Lung (tissue), 12 donors: Measurements from ENCODE around the gene CTSH. TPM values are rescaled to one million over a fixed set of nuclear protein-coding genes. Genes with fewer than 3 reads are reported as not detected.
A peak's percentile ranks its signal among the peaks of the same experiment; 100 is the strongest.

Experiments
- ATAC-seq: fragments of 200-7000 bp; cut with Tn5 transposase; one replicate; pipeline ENCODE4 v1.9.1; 2020; ENCODE audit warnings: moderate number of reproducible peaks; ENCODE audit not compliant: insufficient read depth, low FRiP score
- DNase-seq, 3 donors: peaks; one replicate each; pipeline ENCODE4 v3.0.0-alpha.2; 2013 to 2017
- H3K27ac ChIP-seq, 2 donors: one replicate each; pipeline ENCODE4 v1.5.1; 2013; ENCODE audit warnings: mild to moderate bottlenecking in 2 of 2, moderate library complexity in 2 of 2, control low read depth in 1 of 2, inconsistent platforms in 1 of 2, low read depth in 1 of 2, low read length in 1 of 2
- H3K27me3 ChIP-seq, 3 donors: one replicate each; pipeline ENCODE4 v1.5.1; 2013; ENCODE audit warnings: low read length in 2 of 3; ENCODE audit not compliant: control insufficient read depth in 3 of 3, insufficient read depth in 3 of 3
- H3K36me3 ChIP-seq, 4 donors: one replicate each; pipeline ENCODE4 v1.5.1; 2013; ENCODE audit warnings: low read length in 4 of 4, mild to moderate bottlenecking in 1 of 4, moderate library complexity in 1 of 4; ENCODE audit not compliant: control insufficient read depth in 4 of 4, insufficient read depth in 4 of 4
- H3K4me1 ChIP-seq, 5 donors: one replicate each; pipeline ENCODE4 v1.5.1; 2013; ENCODE audit warnings: low read length in 5 of 5, mild to moderate bottlenecking in 2 of 5, moderate library complexity in 1 of 5; ENCODE audit not compliant: control insufficient read depth in 5 of 5, insufficient read depth in 5 of 5
- H3K4me3 ChIP-seq: one replicate; pipeline ENCODE4 v1.5.1; 2013; ENCODE audit warnings: mild to moderate bottlenecking, control low read depth, moderate library complexity
- H3K9ac ChIP-seq, 2 donors: one replicate each; pipeline ENCODE4 v1.5.1; 2013; ENCODE audit warnings: low read length in 2 of 2, control low read depth in 1 of 2; ENCODE audit not compliant: insufficient read depth in 1 of 2
- H3K9me3 ChIP-seq, 4 donors: one replicate each; pipeline ENCODE4 v1.5.1; 2013; ENCODE audit warnings: low read length in 3 of 4, mild to moderate bottlenecking in 1 of 4, moderate library complexity in 1 of 4; ENCODE audit not compliant: control insufficient read depth in 4 of 4, insufficient read depth in 3 of 4
- CTCF ChIP-seq: IDR thresholded peaks from 2 replicates; pipeline ENCODE4 v1.5.1; 2012; ENCODE audit warnings: mild to moderate bottlenecking; ENCODE audit errors: control extremely low read depth, extremely low read depth
- WGBS, 2 donors: extraction: QIAGEN DNeasy Blood & Tissue Kit; methylation state at CpG; one replicate each; pipeline ENCODE4 v1.1.7; 2013; 5-methylcytosine and 5-hydroxymethylcytosine counted together
- polyA plus RNA-seq, 2 donors: library from polyadenylated mRNA; stranded (reverse); fragments of 200-250 nt; gene quantifications; one replicate each; pipeline ENCODE4 v1.2.1, GENCODE V29; 2013
- total RNA-seq, 2 donors: library from RNA; depleted of rRNA in 1 of 2; stranded (reverse); fragments of >200 nt in 1 of 2; gene quantifications; one replicate each; pipeline ENCODE4 v1.2.1, GENCODE V29; 2014 to 2021
- donor health status: control.
- donor health status: control.
- donor health status: Bipolar disorder and iron deficiency.
- donor health status: healthy.
- donor health status: DM: yes; HTN: yes; CAD: no.

CTSH gene
- total and polyA plus RNA-seq, 4 donors = 821 to 1,902 (median 1,209) TPM

- no peak for TF ChIP-seq CTCF
- H3K9ac ChIP-seq = no peak overlapping the region
- ATAC-seq (no peak), DNase-seq (peak; percentile 56 to 84 (median 74))
- peaks cover 0 to 25% (median 0%) of the 10 kb centered on the region in 5 donors for H3K4me1 ChIP-seq
- H3K4me3 ChIP-seq = no peak overlapping the region
- H3K9me3 ChIP-seq = no peaks in the 10 kb centered on the region
- no peaks in the 10 kb centered on the region for H3K27me3 ChIP-seq
- WGBS, 2 donors = 74 to 81% methylated on average over 20 of the region's 20 CpGs
- peaks cover 0 to 38% (median 0%) of the 10 kb centered on the region in 4 donors for H3K36me3 ChIP-seq
- H3K27ac ChIP-seq = peak overlapping the region in 1 of 2 donors; percentile 13
Measured at GRCh38 chr15:78933823-78934654, 10.8 kb downstream of the CTSH start.

GRCh38 chr15:78933187-78933822 lies 11.5 kb downstream of the CTSH start:
- 85 to 86% methylated on average over 12 of the region's 12 CpGs for WGBS, 2 donors
- no peak overlapping the region for H3K4me3 ChIP-seq
- no peaks in the 10 kb centered on the region for H3K9me3 ChIP-seq
- no peak for TF ChIP-seq CTCF
- ATAC-seq (no peak), DNase-seq (no peak)
- no peaks in the 10 kb centered on the region for H3K27me3 ChIP-seq
- H3K9ac ChIP-seq = no peak overlapping the region
- peaks cover 0 to 25% (median 0%) of the 10 kb centered on the region in 5 donors for H3K4me1 ChIP-seq
- H3K27ac ChIP-seq = no peak overlapping the region
- H3K36me3 ChIP-seq = peaks cover 0 to 44% (median 0%) of the 10 kb centered on the region in 4 donors

GRCh38 chr15:78932258-78932808 lies 12.5 kb downstream of the CTSH start:
- H3K9me3 ChIP-seq = peaks cover 0 to 2% (median 0%) of the 10 kb centered on the region in 4 donors
- WGBS, 2 donors = 88 to 95% methylated on average over 13 of the region's 13 CpGs
- no peak for TF ChIP-seq CTCF
- no peaks in the 10 kb centered on the region for H3K27me3 ChIP-seq
- H3K9ac ChIP-seq = no peak overlapping the region
- H3K4me1 ChIP-seq = peaks cover 0 to 25% (median 0%) of the 10 kb centered on the region in 5 donors
- no peak overlapping the region for H3K4me3 ChIP-seq
- H3K36me3 ChIP-seq = peaks cover 0 to 52% (median 2%) of the 10 kb centered on the region in 4 donors
- H3K27ac ChIP-seq = no peak overlapping the region
- DNase-seq = no peak
- no peak for ATAC-seq
